SH-SY5Y (cell line): ENCODE measurements around the gene ELMO1.

Source experiments
- GATA2 ChIP-seq: IDR thresholded peaks from 2 replicates; pipeline ENCODE4 v1.6.1; 2011; ENCODE audit warnings: mild to moderate bottlenecking, low read depth, low read length
- GATA3 ChIP-seq: IDR thresholded peaks from 2 replicates; pipeline ENCODE4 v1.6.1; 2011; ENCODE audit warnings: low read depth, mild to moderate bottlenecking, low read length, moderate library complexity

DNA sequence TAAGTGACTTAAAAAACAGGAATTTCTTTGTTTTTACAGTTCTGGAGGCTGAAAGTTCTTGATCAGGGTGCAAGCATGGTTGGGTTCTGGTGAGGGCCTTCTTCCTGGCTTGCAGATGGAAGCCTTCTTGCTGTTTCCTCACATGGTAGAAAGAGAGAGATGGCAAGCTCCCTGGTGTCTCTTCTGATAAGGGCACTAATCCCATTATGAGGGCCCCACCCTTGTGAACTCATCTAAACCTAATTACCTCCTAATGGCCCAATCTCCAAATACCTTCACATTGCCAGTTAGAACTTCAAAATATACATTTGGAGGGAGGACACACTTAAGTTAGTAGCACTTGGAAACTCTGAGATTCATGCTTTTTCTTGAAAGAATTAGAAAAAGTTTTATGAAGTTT is 410.0 kb downstream of the ELMO1 start:
- no peak for TF ChIP-seq GATA2
- no peak for TF ChIP-seq GATA3
